ENCODE results near the gene MS4A14.

MS4A14 gene

GRCh38 chr11:60367896-60368295 is 28.4 kb upstream of the MS4A14 start:
- Histone ChIP-seq H3K27me3 (ENCODE audit: control insufficient read depth in 1 of 2, insufficient read depth in 2 of 2, low read length in 2 of 2) (peaks cover 4 to 8% of the 10 kb centered on the region in 2 donors), H3K4me3 (ENCODE audit: low read length in 2 of 2) (no peak overlapping the region), H3K4me1 (ENCODE audit: control insufficient read depth, insufficient read depth, low read length) (no peaks in the 10 kb centered on the region), H3K27ac (ENCODE audit: low read length) (no peak overlapping the region), H3K9me3 (ENCODE audit: control insufficient read depth in 2 of 2, low read length in 2 of 2) (no peaks in the 10 kb centered on the region), H3K9ac (ENCODE audit: low read length in 2 of 2) (no peak overlapping the region), H3K36me3 (ENCODE audit: control insufficient read depth in 2 of 2, insufficient read depth in 2 of 2, low read length in 2 of 2) (no peaks in the 10 kb centered on the region)

GRCh38 chr11:60370252-60370810 is 25.9 kb upstream of the MS4A14 start:
- H3K4me1 ChIP-seq (ENCODE audit: control insufficient read depth, insufficient read depth, low read length) = no peaks in the 10 kb centered on the region
- no peaks in the 10 kb centered on the region for H3K36me3 ChIP-seq (ENCODE audit: control insufficient read depth in 2 of 2, insufficient read depth in 2 of 2, low read length in 2 of 2)
- H3K4me3 ChIP-seq (ENCODE audit: low read length in 2 of 2) = no peak overlapping the region
- H3K9ac ChIP-seq (ENCODE audit: low read length in 2 of 2) = no peak overlapping the region
- peaks cover 0 to 2% of the 10 kb centered on the region in 2 donors for H3K27me3 ChIP-seq (ENCODE audit: control insufficient read depth in 1 of 2, insufficient read depth in 2 of 2, low read length in 2 of 2)
- H3K9me3 ChIP-seq (ENCODE audit: control insufficient read depth in 2 of 2, low read length in 2 of 2) = no peaks in the 10 kb centered on the region
- H3K27ac ChIP-seq (ENCODE audit: low read length) = no peak overlapping the region

GRCh38 chr11:60370811-60371298 is 25.4 kb upstream of the MS4A14 start:
- no peaks in the 10 kb centered on the region for H3K4me1 ChIP-seq (ENCODE audit: control insufficient read depth, insufficient read depth, low read length)
- no peak overlapping the region for H3K9ac ChIP-seq (ENCODE audit: low read length in 2 of 2)
- no peak overlapping the region for H3K27ac ChIP-seq (ENCODE audit: low read length)
- H3K36me3 ChIP-seq (ENCODE audit: control insufficient read depth in 2 of 2, insufficient read depth in 2 of 2, low read length in 2 of 2) = no peaks in the 10 kb centered on the region
- no peak overlapping the region for H3K4me3 ChIP-seq (ENCODE audit: low read length in 2 of 2)
- H3K27me3 ChIP-seq (ENCODE audit: control insufficient read depth in 1 of 2, insufficient read depth in 2 of 2, low read length in 2 of 2) = peaks cover 0 to 2% of the 10 kb centered on the region in 2 donors
- H3K9me3 ChIP-seq (ENCODE audit: control insufficient read depth in 2 of 2, low read length in 2 of 2) = no peaks in the 10 kb centered on the region

- H3K36me3 ChIP-seq (ENCODE audit: control insufficient read depth in 2 of 2, insufficient read depth in 2 of 2, low read length in 2 of 2) = no peaks in the 10 kb centered on the region
- H3K27me3 ChIP-seq (ENCODE audit: control insufficient read depth in 1 of 2, insufficient read depth in 2 of 2, low read length in 2 of 2) = peaks cover 0 to 2% of the 10 kb centered on the region in 2 donors
- H3K9ac ChIP-seq (ENCODE audit: low read length in 2 of 2) = no peak overlapping the region
- H3K4me3 ChIP-seq (ENCODE audit: low read length in 2 of 2) = no peak overlapping the region
- H3K4me1 ChIP-seq (ENCODE audit: control insufficient read depth, insufficient read depth, low read length) = no peaks in the 10 kb centered on the region
- no peak overlapping the region for H3K27ac ChIP-seq (ENCODE audit: low read length)
- H3K9me3 ChIP-seq (ENCODE audit: control insufficient read depth in 2 of 2, low read length in 2 of 2) = no peaks in the 10 kb centered on the region
Measured at GRCh38 chr11:60371386-60371785, 24.9 kb upstream of the MS4A14 start.

GRCh38 chr11:60371854-60372253 is 24.4 kb upstream of the MS4A14 start:
- Histone ChIP-seq H3K9me3 (ENCODE audit: control insufficient read depth in 2 of 2, low read length in 2 of 2) (no peaks in the 10 kb centered on the region), H3K4me1 (ENCODE audit: control insufficient read depth, insufficient read depth, low read length) (no peaks in the 10 kb centered on the region), H3K4me3 (ENCODE audit: low read length in 2 of 2) (no peak overlapping the region), H3K27me3 (ENCODE audit: control insufficient read depth in 1 of 2, insufficient read depth in 2 of 2, low read length in 2 of 2) (peaks cover 0 to 2% of the 10 kb centered on the region in 2 donors), H3K9ac (ENCODE audit: low read length in 2 of 2) (no peak overlapping the region), H3K27ac (ENCODE audit: low read length) (no peak overlapping the region), H3K36me3 (ENCODE audit: control insufficient read depth in 2 of 2, insufficient read depth in 2 of 2, low read length in 2 of 2) (no peaks in the 10 kb centered on the region)

- H3K4me3 ChIP-seq (ENCODE audit: low read length in 2 of 2) = no peak overlapping the region
- H3K9ac ChIP-seq (ENCODE audit: low read length in 2 of 2) = no peak overlapping the region
- H3K27ac ChIP-seq (ENCODE audit: low read length) = no peak overlapping the region
- no peaks in the 10 kb centered on the region for H3K9me3 ChIP-seq (ENCODE audit: control insufficient read depth in 2 of 2, low read length in 2 of 2)
- peaks cover 0 to 2% of the 10 kb centered on the region in 2 donors for H3K27me3 ChIP-seq (ENCODE audit: control insufficient read depth in 1 of 2, insufficient read depth in 2 of 2, low read length in 2 of 2)
- no peaks in the 10 kb centered on the region for H3K4me1 ChIP-seq (ENCODE audit: control insufficient read depth, insufficient read depth, low read length)
- H3K36me3 ChIP-seq (ENCODE audit: control insufficient read depth in 2 of 2, insufficient read depth in 2 of 2, low read length in 2 of 2) = no peaks in the 10 kb centered on the region
Measured at GRCh38 chr11:60372767-60373166, 23.5 kb upstream of the MS4A14 start.

GRCh38 chr11:60375316-60375715 is 20.9 kb upstream of the MS4A14 start:
- Histone ChIP-seq H3K36me3 (ENCODE audit: control insufficient read depth in 2 of 2, insufficient read depth in 2 of 2, low read length in 2 of 2) (no peaks in the 10 kb centered on the region), H3K9me3 (ENCODE audit: control insufficient read depth in 2 of 2, low read length in 2 of 2) (no peaks in the 10 kb centered on the region), H3K27me3 (ENCODE audit: control insufficient read depth in 1 of 2, insufficient read depth in 2 of 2, low read length in 2 of 2) (no peaks in the 10 kb centered on the region), H3K27ac (ENCODE audit: low read length) (no peak overlapping the region), H3K9ac (ENCODE audit: low read length in 2 of 2) (no peak overlapping the region), H3K4me3 (ENCODE audit: low read length in 2 of 2) (no peak overlapping the region), H3K4me1 (ENCODE audit: control insufficient read depth, insufficient read depth, low read length) (no peaks in the 10 kb centered on the region)

GRCh38 chr11:60376601-60377000 is 19.7 kb upstream of the MS4A14 start:
- no peaks in the 10 kb centered on the region for H3K4me1 ChIP-seq (ENCODE audit: control insufficient read depth, insufficient read depth, low read length)
- H3K27ac ChIP-seq (ENCODE audit: low read length) = no peak overlapping the region
- H3K4me3 ChIP-seq (ENCODE audit: low read length in 2 of 2) = no peak overlapping the region
- no peak overlapping the region for H3K9ac ChIP-seq (ENCODE audit: low read length in 2 of 2)
- H3K9me3 ChIP-seq (ENCODE audit: control insufficient read depth in 2 of 2, low read length in 2 of 2) = no peaks in the 10 kb centered on the region
- H3K27me3 ChIP-seq (ENCODE audit: control insufficient read depth in 1 of 2, insufficient read depth in 2 of 2, low read length in 2 of 2) = no peaks in the 10 kb centered on the region
- no peaks in the 10 kb centered on the region for H3K36me3 ChIP-seq (ENCODE audit: control insufficient read depth in 2 of 2, insufficient read depth in 2 of 2, low read length in 2 of 2)

- H3K9me3 ChIP-seq (ENCODE audit: control insufficient read depth in 2 of 2, low read length in 2 of 2) = no peaks in the 10 kb centered on the region
- no peaks in the 10 kb centered on the region for H3K27me3 ChIP-seq (ENCODE audit: control insufficient read depth in 1 of 2, insufficient read depth in 2 of 2, low read length in 2 of 2)
- H3K4me3 ChIP-seq (ENCODE audit: low read length in 2 of 2) = no peak overlapping the region
- H3K27ac ChIP-seq (ENCODE audit: low read length) = no peak overlapping the region
- H3K9ac ChIP-seq (ENCODE audit: low read length in 2 of 2) = no peak overlapping the region
- no peaks in the 10 kb centered on the region for H3K4me1 ChIP-seq (ENCODE audit: control insufficient read depth, insufficient read depth, low read length)
- no peaks in the 10 kb centered on the region for H3K36me3 ChIP-seq (ENCODE audit: control insufficient read depth in 2 of 2, insufficient read depth in 2 of 2, low read length in 2 of 2)
Measured at GRCh38 chr11:60377401-60378136, 18.7 kb upstream of the MS4A14 start.

- no peak within 1 kb of the TSS for H3K4me3 ChIP-seq (ENCODE audit: low read length in 2 of 2)
- no peaks in the 10 kb centered on the region for H3K9me3 ChIP-seq (ENCODE audit: control insufficient read depth in 2 of 2, low read length in 2 of 2)
- no peak within 1 kb of the TSS for H3K9ac ChIP-seq (ENCODE audit: low read length in 2 of 2)
- no peaks in the 10 kb centered on the region for H3K27me3 ChIP-seq (ENCODE audit: control insufficient read depth in 1 of 2, insufficient read depth in 2 of 2, low read length in 2 of 2)
- H3K4me1 ChIP-seq (ENCODE audit: control insufficient read depth, insufficient read depth, low read length) = no peaks in the 10 kb centered on the region
- no peak within 1 kb of the TSS for H3K27ac ChIP-seq (ENCODE audit: low read length)
- H3K36me3 ChIP-seq (ENCODE audit: control insufficient read depth in 2 of 2, insufficient read depth in 2 of 2, low read length in 2 of 2) = no peaks in the 10 kb centered on the region
Measured at GRCh38 chr11:60378354-60378753, 17.9 kb upstream of the MS4A14 start, which contains the start of gene MS4A7. Gene MS4A7 (plus strand): TSS chr11:60378532. CDS start chr11:60383142, 4,610 bp downstream.

All from stomach smooth muscle (tissue), 2 donors.